H1 (cell line): ENCODE measurements around the gene FOXF2. TPM values are rescaled to one million over a fixed set of nuclear protein-coding genes. Genes with fewer than 3 reads are reported as not detected.

ENCODE experiments used
- CTCF ChIA-PET: fragments of 300-600 bp; sonication (Branson Sonifier 250); formaldehyde crosslinking; loops from one replicate; lab custom pipeline; 2021; ENCODE audit not compliant: partially characterized antibody; lab: Charles Lee
- POLR2A ChIA-PET: fragments of 300-600 bp; sonication (Branson Sonifier 250); formaldehyde crosslinking; loops from one replicate; lab custom pipeline; 2021; ENCODE audit warnings: inconsistent platforms; ENCODE audit not compliant: partially characterized antibody; lab: Charles Lee
- DNase-seq, 2 experiments: peaks; one replicate each; pipeline versions ENCODE4 v3.0.0 to v3.0.0-alpha.2; 2010 to 2022; ENCODE audit warnings: low spot score in 2 of 2, low read depth in 1 of 2, mixed read lengths in 1 of 2
- FAIRE-seq: peaks from 2 replicates; lab custom pipeline; 2011; peaks lifted over from hg19 to GRCh38; lab: Jason Lieb, UNC
- H2AFZ ChIP-seq: 2 replicates; pipeline ENCODE4 v1.8.1; 2012; ENCODE audit warnings: low read length, inconsistent platforms
- H2AK5ac ChIP-seq: 2 replicates; pipeline ENCODE4 v1.6.1; 2013; ENCODE audit warnings: low read depth, low read length
- H2BK120ac ChIP-seq: replicated peaks from 2 replicates; pipeline ENCODE3; 2013; ENCODE audit warnings: low read depth, low read length, inconsistent platforms
- H2BK12ac ChIP-seq: 2 replicates; pipeline ENCODE4 v1.6.1; 2013; ENCODE audit warnings: low read depth, low read length
- H2BK15ac ChIP-seq: 2 replicates; pipeline ENCODE4 v1.6.1; 2013; ENCODE audit warnings: low read length
- H2BK20ac ChIP-seq: 2 replicates; pipeline ENCODE4 v1.6.1; 2013; ENCODE audit warnings: low read length
- H2BK5ac ChIP-seq: 2 replicates; pipeline ENCODE4 v1.6.1; 2013; ENCODE audit warnings: low read depth, low read length
- H3K14ac ChIP-seq: 2 replicates; pipeline ENCODE4 v1.6.1; 2013; ENCODE audit warnings: inconsistent platforms; ENCODE audit not compliant: insufficient read length
- H3K18ac ChIP-seq: 2 replicates; pipeline ENCODE4 v1.6.1; 2013; ENCODE audit warnings: low read length; ENCODE audit errors: extremely low read depth
- H3K23ac ChIP-seq: 2 replicates; pipeline ENCODE4 v1.6.1; 2013; ENCODE audit warnings: inconsistent platforms; ENCODE audit not compliant: insufficient read length
- H3K23me2 ChIP-seq: 2 replicates; pipeline ENCODE4 v1.6.1; 2013; ENCODE audit warnings: low read depth, low read length
- H3K27ac ChIP-seq: 2 replicates; pipeline ENCODE4 v1.6.1; 2011; ENCODE audit warnings: low read depth, low read length, inconsistent platforms
- H3K27me3 ChIP-seq, 4 experiments: replicated peaks in 1 of 4; 1 replicate in 1 of 4; 2 replicates in 3 of 4; pipeline versions ENCODE4 v1.6.1 to v1.8.1; 2011 to 2013; ENCODE audit warnings: low read length in 3 of 4, mild to moderate bottlenecking in 3 of 4, inconsistent platforms in 2 of 4, mixed read lengths in 2 of 4, moderate library complexity in 1 of 4; ENCODE audit not compliant: control insufficient read depth in 3 of 4, insufficient read depth in 3 of 4; ENCODE audit errors: extremely low read depth in 1 of 4
- H3K36me3 ChIP-seq, 4 experiments: 2 replicates each; pipeline versions ENCODE4 v1.6.1 to v1.8.1; 2011 to 2013; ENCODE audit warnings: mild to moderate bottlenecking in 4 of 4, low read length in 3 of 4, moderate library complexity in 2 of 4, control low read depth in 1 of 4, inconsistent platforms in 1 of 4; ENCODE audit not compliant: insufficient read depth in 4 of 4, control insufficient read depth in 2 of 4
- H3K4ac ChIP-seq: replicated peaks from 2 replicates; pipeline ENCODE3; 2013; ENCODE audit warnings: low read length, low read depth, mixed read lengths, inconsistent platforms; ENCODE audit not compliant: insufficient read length
- H3K4me1 ChIP-seq, 4 experiments: replicated peaks in 1 of 4; 1 replicate in 1 of 4; 2 replicates in 3 of 4; pipeline versions ENCODE4 v1.6.1 to v1.8.1; 2011 to 2013; ENCODE audit warnings: low read length in 3 of 4, inconsistent platforms in 2 of 4, mixed read lengths in 1 of 4; ENCODE audit not compliant: insufficient read depth in 4 of 4, control insufficient read depth in 3 of 4
- H3K4me2 ChIP-seq, 2 experiments: 2 replicates each; pipeline versions ENCODE4 v1.6.1 to v1.8.1; 2011 to 2013; ENCODE audit warnings: low read depth in 2 of 2, low read length in 2 of 2, control low read depth in 1 of 2, inconsistent platforms in 1 of 2, mild to moderate bottlenecking in 1 of 2; ENCODE audit not compliant: insufficient read depth in 1 of 2
- H3K4me3 ChIP-seq, 4 experiments: fragments of 200-600, 300-600 bp in 1 of 4; sonication (generic), shearing (Covaris generic), sonication (Bioruptor Twin) in 1 of 4; 2 replicates each; pipeline versions ENCODE4 v1.5.1 to v1.8.1; 2011 to 2016; ENCODE audit warnings: low read length in 4 of 4, low read depth in 3 of 4, control low read depth in 2 of 4, inconsistent platforms in 2 of 4, mild to moderate bottlenecking in 2 of 4, mixed read lengths in 1 of 4, moderate library complexity in 1 of 4; ENCODE audit not compliant: insufficient read depth in 2 of 4; ENCODE audit errors: extremely low read depth in 1 of 4
- H3K56ac ChIP-seq: replicated peaks from 2 replicates; pipeline ENCODE3; 2013; ENCODE audit warnings: low read depth, mild to moderate bottlenecking, mixed read lengths, low read length, inconsistent platforms; ENCODE audit not compliant: insufficient read length
- H3K79me1 ChIP-seq: 2 replicates; pipeline ENCODE4 v1.6.1; 2013; ENCODE audit warnings: low read depth, low read length, control low read depth
- H3K79me2 ChIP-seq, 2 experiments: 2 replicates each; pipeline versions ENCODE4 v1.6.1 to v1.8.1; 2012 to 2013; ENCODE audit warnings: low read length in 2 of 2, mild to moderate bottlenecking in 2 of 2, inconsistent platforms in 1 of 2; ENCODE audit not compliant: insufficient read depth in 2 of 2, control insufficient read depth in 1 of 2
- H3K9ac ChIP-seq, 4 experiments: replicated peaks in 1 of 4; 1 replicate in 1 of 4; 2 replicates in 3 of 4; pipeline versions ENCODE4 v1.6.1 to v1.8.1; 2011 to 2013; ENCODE audit warnings: low read depth in 3 of 4, low read length in 3 of 4, control low read depth in 2 of 4, mild to moderate bottlenecking in 2 of 4, moderate library complexity in 2 of 4, inconsistent platforms in 1 of 4; ENCODE audit errors: extremely low read depth in 1 of 4
- H3K9me3 ChIP-seq, 2 experiments: 2 replicates each; pipeline versions ENCODE4 v1.6.1 to v1.8.1; 2012 to 2013; ENCODE audit warnings: mild to moderate bottlenecking in 2 of 2, moderate library complexity in 2 of 2, control low read depth in 1 of 2, inconsistent platforms in 1 of 2, low read depth in 1 of 2, low read length in 1 of 2, mixed read lengths in 1 of 2; ENCODE audit not compliant: insufficient read depth in 2 of 2
- H4K20me1 ChIP-seq, 2 experiments: replicated peaks in 1 of 2; 2 replicates each; pipeline versions ENCODE3 to v1.8.1; 2011 to 2013; ENCODE audit warnings: inconsistent platforms in 2 of 2, low read length in 2 of 2, mild to moderate bottlenecking in 1 of 2; ENCODE audit not compliant: insufficient read depth in 2 of 2, control insufficient read depth in 1 of 2
- H4K5ac ChIP-seq: 2 replicates; pipeline ENCODE4 v1.6.1; 2013; ENCODE audit warnings: low read length, low read depth, mixed read lengths, inconsistent platforms; ENCODE audit not compliant: insufficient read length
- H4K8ac ChIP-seq: 2 replicates; pipeline ENCODE4 v1.8.0; 2013; ENCODE audit warnings: mild to moderate bottlenecking, moderate library complexity, low read length, inconsistent platforms; ENCODE audit not compliant: insufficient read depth; ENCODE audit errors: extremely low read depth
- H4K91ac ChIP-seq: replicated peaks from 2 replicates; pipeline ENCODE3; 2013; ENCODE audit warnings: low read length, mixed read lengths, inconsistent platforms; ENCODE audit not compliant: insufficient read length
- KDM5A ChIP-seq: fragments of 200-600 bp; IDR thresholded peaks from 2 replicates; pipeline ENCODE4 v1.7.1; 2012; ENCODE audit warnings: mild to moderate bottlenecking, low read length, inconsistent platforms, mixed read lengths
- POU5F1 ChIP-seq: IDR thresholded peaks from 2 replicates; pipeline ENCODE4 v1.6.1; 2011; ENCODE audit warnings: low read depth, mild to moderate bottlenecking, low read length, moderate library complexity
- RNF2 ChIP-seq: fragments of 200-900, 300-1000 bp; sonication (generic); IDR thresholded peaks from 2 replicates; pipeline ENCODE4 v1.7.1; 2016; ENCODE audit warnings: borderline replicate concordance, low read depth, mild to moderate bottlenecking, antibody characterized with exemption, low read length; ENCODE audit not compliant: poor library complexity, severe bottlenecking; ENCODE audit errors: missing control alignments
- SP2 ChIP-seq: IDR thresholded peaks from 2 replicates; pipeline ENCODE4 v1.6.1; 2012; ENCODE audit warnings: mild to moderate bottlenecking, low read length, inconsistent platforms
- WGBS, 2 experiments: shearing (Covaris generic) in 1 of 2; methylation state at CpG; one replicate each; pipeline versions ENCODE4 v1.1.6 to v1.1.7; 2013 to 2015; ENCODE audit warnings: low lambda C conversion rate in 2 of 2, mixed read lengths in 2 of 2, inconsistent platforms in 1 of 2, low coverage in 1 of 2, missing lambda C conversion rate in 1 of 2; ENCODE audit not compliant: insufficient replicate concordance in 2 of 2, insufficient coverage in 1 of 2, insufficient read length in 1 of 2; ENCODE audit errors: extremely low coverage in 1 of 2, missing lambda C conversion rate in 1 of 2; 5-methylcytosine and 5-hydroxymethylcytosine counted together
- polyA plus RNA-seq, 7 experiments: library from polyadenylated mRNA; depleted of rRNA in 3 of 7; stranded (reverse) in 5 of 7; unstranded in 2 of 7; fragments of >200 nt in 5 of 7; fragments of 200-250 nt in 2 of 7; gene quantifications; 1 replicate in 5 of 7; 2 replicates in 1 of 7; 4 replicates in 1 of 7; pipeline versions ENCODE4 v1.2.1 to v1.2.3, GENCODE V29; 2011 to 2013; ENCODE audit warnings: missing spikeins in 2 of 7, mixed read lengths in 2 of 7
- total RNA-seq: library from RNA; stranded (reverse); fragmentation: NEBNext Ultra II Directional; extraction: Animal tissue kit (Norgen Biotek cat#: 25700); gene quantifications from 2 replicates; pipeline ENCODE4 v1.2.1, GENCODE V29; 2021

Gene FOXF2
- total and polyA plus RNA-seq, 2 of the 8 experiments (the other 6 are each of a cell fraction or from before 2014, with no cell fraction given), result 0.05 TPM; not detected in 1

DNA sequence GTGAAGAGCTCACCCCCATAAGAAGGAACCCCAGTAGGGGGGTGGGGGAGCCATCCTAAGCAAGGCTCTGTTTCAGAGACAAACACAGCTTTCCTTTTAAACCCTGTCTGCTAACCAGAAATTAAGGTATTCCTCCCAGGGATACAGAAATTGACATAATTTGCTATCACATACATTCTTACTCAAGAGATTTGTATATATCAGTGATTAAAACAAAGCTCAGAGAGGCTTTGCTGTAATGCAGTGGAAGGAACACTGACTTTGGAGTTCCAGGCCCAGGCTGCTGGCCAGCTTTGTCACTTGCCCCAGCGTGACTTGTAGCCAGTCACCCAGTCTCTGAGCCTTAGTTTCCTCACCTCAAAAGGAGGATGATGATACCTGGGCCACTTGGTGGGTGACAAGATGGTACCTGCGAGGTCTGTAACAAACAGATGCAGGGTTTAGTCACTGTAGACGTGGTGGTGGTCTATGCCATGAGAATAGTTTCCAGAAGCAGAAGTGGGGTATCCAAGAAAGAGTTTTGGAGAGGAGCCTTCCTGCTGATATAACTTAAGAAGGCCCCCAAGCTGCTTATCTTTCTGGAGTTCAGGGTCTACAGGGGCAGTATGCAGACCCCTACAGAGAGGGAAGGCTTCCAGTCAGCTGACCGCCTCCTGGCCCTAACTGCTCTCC lies 3.2 kb upstream of the FOXF2 start:
- DNase-seq (no peak), FAIRE-seq (no peak)
- H2BK5ac ChIP-seq, result no peak overlapping the region
- H4K91ac ChIP-seq, result no peak overlapping the region
- no peak overlapping the region for H3K14ac ChIP-seq
- H2BK12ac ChIP-seq, result peak overlapping the region; percentile 68; the same call in 1 of the 2 replicates
- H3K18ac ChIP-seq, result no peak overlapping the region; the same call in 1 of the 2 replicates
- no peak overlapping the region for H3K4ac ChIP-seq
- H2AK5ac ChIP-seq, result no peak overlapping the region
- peaks cover 10 to 26% of the 10 kb centered on the region in 2 experiments for H4K20me1 ChIP-seq
- H3K23me2 ChIP-seq, result peaks cover 7% of the 10 kb centered on the region; the same call in 1 of the 2 replicates
- H3K4me1 ChIP-seq, result peaks cover 0 to 42% (median 17%) of the 10 kb centered on the region in 4 experiments; a peak in 6 of 7 replicates
- H3K27ac ChIP-seq, result no peak overlapping the region
- H3K4me2 ChIP-seq, result no peak overlapping the region; a peak in 1 of 4 replicates
- no peaks in the 10 kb centered on the region for H3K9me3 ChIP-seq
- no peaks in the 10 kb centered on the region for H3K79me1 ChIP-seq
- H3K79me2 ChIP-seq, result no peaks in the 10 kb centered on the region
- H4K8ac ChIP-seq, result no peak overlapping the region
- ChIA-PET POLR2A (interaction anchor here (1.0 to 1.4 kb wide), 2 partner anchors 9 to 74 kb away, joined by 3 to 4 read pairs; no protein-coding TSS in a partner anchor), CTCF (interaction anchor here (1.0 to 3.1 kb wide), 8 partner anchors 8 to 793 kb away, joined by 3 to 17 read pairs (median 5); no protein-coding TSS in a partner anchor)
- no peak overlapping the region for H2BK120ac ChIP-seq
- H3K56ac ChIP-seq, result no peak overlapping the region
- no peak for TF ChIP-seq KDM5A
- TF ChIP-seq POU5F1, result no peak
- TF ChIP-seq RNF2, result peak; percentile 2
- TF ChIP-seq SP2, result no peak
- no peak overlapping the region for H3K23ac ChIP-seq
- H2BK20ac ChIP-seq, result no peak overlapping the region
- peak overlapping the region; percentile 81; the same call in 1 of the 2 replicates for H2BK15ac ChIP-seq
- H3K9ac ChIP-seq, result no peak overlapping the region
- no peak overlapping the region for H2AFZ ChIP-seq
- WGBS, 2 experiments, result 15% methylated on average over 4 of the region's 4 CpGs; no CpG with 5 or more reads in 1 of the 2 experiments
- H3K4me3 ChIP-seq, result no peak overlapping the region
- H4K5ac ChIP-seq, result no peak overlapping the region
- peaks cover 90 to 100% (median 96%) of the 10 kb centered on the region in 4 experiments for H3K27me3 ChIP-seq
- H3K36me3 ChIP-seq, result peaks cover 0 to 2% (median 0%) of the 10 kb centered on the region in 4 experiments; a peak in 1 of 8 replicates
